ENCODE measurements around the gene CCDC57. TPM values are rescaled to one million over a fixed set of nuclear protein-coding genes. Genes with fewer than 3 reads are reported as not detected.

Gene CCDC57
- total RNA-seq, 1 donor from 2014 or later = 10.8 TPM

DNA sequence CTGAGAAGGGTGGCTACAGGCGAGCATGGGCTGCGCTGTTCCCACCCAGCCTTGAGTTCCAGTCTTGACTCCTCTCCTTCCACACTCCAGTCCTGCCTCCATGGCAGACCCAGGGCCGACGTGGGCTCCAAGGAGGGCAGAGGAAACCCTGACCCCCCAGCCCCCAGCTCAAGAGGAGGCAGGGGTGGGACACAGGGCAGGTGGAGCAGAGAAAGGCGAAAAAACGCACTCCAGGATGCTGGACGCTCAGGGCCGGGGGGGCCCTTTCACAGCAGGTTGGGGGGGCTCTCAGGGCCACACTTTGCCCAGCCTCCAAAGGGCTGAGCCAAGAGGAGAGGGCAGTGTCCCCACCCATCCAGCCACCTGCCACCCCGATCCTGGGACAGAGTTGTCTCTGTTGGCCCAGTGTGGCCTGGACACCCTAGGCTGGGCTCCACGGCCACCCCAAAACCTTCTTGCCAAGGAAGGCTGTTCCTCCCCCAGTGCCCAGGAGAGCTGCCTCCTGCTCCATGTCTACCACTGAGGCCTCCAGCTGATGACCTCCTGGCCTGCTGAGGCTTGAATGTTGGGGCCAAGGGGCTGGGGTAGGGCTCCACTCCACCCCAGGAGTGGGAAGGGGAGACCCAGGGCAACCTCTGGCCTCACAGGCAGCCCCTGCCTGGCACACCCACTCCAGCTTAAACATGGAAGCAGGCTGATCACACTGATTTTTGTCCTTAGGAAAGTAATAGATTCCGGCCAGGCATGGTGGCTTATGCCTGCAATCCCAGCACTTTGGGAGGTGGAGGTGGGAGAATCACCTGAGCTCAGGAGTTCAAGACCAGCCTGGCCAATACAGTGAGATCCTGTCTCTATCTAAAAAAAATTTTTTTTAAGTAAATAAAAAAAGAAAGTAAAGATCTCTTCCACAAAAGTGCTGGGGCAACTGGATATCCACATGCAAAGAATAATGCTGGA is 7.4 kb upstream of the CCDC57 start:
- TF ChIP-seq, protein P1, sequence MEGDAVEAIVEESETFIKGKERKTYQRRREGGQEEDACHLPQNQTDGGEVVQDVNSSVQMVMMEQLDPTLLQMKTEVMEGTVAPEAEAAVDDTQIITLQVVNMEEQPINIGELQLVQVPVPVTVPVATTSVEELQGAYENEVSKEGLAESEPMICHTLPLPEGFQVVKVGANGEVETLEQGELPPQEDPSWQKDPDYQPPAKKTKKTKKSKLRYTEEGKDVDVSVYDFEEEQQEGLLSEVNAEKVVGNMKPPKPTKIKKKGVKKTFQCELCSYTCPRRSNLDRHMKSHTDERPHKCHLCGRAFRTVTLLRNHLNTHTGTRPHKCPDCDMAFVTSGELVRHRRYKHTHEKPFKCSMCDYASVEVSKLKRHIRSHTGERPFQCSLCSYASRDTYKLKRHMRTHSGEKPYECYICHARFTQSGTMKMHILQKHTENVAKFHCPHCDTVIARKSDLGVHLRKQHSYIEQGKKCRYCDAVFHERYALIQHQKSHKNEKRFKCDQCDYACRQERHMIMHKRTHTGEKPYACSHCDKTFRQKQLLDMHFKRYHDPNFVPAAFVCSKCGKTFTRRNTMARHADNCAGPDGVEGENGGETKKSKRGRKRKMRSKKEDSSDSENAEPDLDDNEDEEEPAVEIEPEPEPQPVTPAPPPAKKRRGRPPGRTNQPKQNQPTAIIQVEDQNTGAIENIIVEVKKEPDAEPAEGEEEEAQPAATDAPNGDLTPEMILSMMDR (IDR thresholded peaks at IDR 0.05; ENCODE audit: insufficient read depth, low read length, severe bottlenecking) = no peak
- DNase-seq (ENCODE audit: low read depth) (no peak), FAIRE-seq (no peak)
- no peak overlapping the region for H3K4me3 ChIP-seq (ENCODE audit: low read depth, low read length)
- no peaks in the 10 kb centered on the region for H3K36me3 ChIP-seq (ENCODE audit: control insufficient read depth, insufficient read depth, low read length)
- H3K27me3 ChIP-seq (ENCODE audit: control insufficient read depth, insufficient read depth, low read length) = no peaks in the 10 kb centered on the region

DNA sequence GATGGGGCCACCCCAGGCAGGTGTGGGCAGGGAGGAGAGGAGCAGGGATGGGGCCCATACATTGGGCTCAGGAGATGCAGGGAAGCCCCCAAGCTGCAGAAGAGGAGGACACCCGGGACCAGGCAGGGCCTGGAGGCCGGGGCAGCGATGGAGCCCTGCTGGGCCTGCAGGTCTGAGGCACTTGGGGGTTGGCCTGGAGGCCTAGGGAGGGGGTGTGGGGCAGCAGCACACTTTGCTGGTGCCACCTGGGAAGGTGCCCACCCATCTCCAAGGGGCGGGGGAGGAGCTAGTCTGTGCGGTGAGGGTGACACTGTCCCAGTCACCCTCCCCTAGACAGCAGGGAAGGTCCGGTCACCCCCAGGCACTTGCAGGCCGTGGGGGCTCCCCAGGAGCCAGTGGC is 6.4 kb upstream of the CCDC57 start:
- H3K36me3 ChIP-seq (ENCODE audit: control insufficient read depth, insufficient read depth, low read length) = no peaks in the 10 kb centered on the region
- TF ChIP-seq, protein P1 (IDR thresholded peaks at IDR 0.05; ENCODE audit: insufficient read depth, low read length, severe bottlenecking) = no peak
- H3K27me3 ChIP-seq (ENCODE audit: control insufficient read depth, insufficient read depth, low read length) = no peaks in the 10 kb centered on the region
- FAIRE-seq (no peak), DNase-seq (ENCODE audit: low read depth) (no peak)
- H3K4me3 ChIP-seq (ENCODE audit: low read depth, low read length) = no peak overlapping the region

DNA sequence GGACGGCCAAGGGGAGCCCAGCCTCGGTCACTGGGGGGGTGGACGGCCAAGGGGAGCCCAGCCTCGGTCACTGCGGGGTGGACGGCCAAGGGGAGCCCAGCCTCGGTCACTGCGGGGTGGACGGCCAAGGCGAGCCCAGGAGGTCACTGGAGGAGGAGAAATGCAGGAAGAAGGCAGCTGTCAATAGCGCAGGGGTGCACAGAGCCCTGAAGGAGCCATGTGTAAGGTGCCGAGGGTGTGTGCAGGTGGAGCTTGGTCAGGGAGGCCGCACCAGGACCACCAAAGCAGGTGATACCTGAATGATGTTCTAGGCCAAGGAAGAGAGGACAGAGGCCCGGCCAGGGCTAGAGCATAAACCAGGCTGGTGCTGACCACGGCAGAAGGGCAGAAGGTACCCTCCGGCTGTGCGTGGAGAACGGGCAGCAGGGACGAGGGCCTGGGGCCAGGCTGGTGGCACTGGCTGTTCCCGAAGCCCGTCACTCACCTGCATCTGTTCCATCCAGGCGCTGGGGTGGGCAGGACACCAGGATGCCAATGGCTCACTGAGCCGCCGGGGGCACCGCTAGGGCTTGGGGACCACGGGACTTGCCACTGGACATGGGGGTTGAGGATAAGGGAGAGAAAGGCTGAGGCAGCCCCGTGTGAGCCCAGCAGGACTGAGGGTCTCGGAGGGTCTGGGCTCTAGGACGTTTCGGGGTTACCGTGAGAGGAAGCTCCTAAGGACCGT is 5.9 kb upstream of the CCDC57 start:
- TF ChIP-seq, protein P1 (IDR thresholded peaks at IDR 0.05; ENCODE audit: insufficient read depth, low read length, severe bottlenecking) = no peak
- FAIRE-seq = no peak
- Histone ChIP-seq H3K27me3 (ENCODE audit: control insufficient read depth, insufficient read depth, low read length) (no peaks in the 10 kb centered on the region), H3K36me3 (ENCODE audit: control insufficient read depth, insufficient read depth, low read length) (no peaks in the 10 kb centered on the region), H3K4me3 (ENCODE audit: low read depth, low read length) (no peak overlapping the region)
- DNase-seq (ENCODE audit: low read depth) = no peak

DNA sequence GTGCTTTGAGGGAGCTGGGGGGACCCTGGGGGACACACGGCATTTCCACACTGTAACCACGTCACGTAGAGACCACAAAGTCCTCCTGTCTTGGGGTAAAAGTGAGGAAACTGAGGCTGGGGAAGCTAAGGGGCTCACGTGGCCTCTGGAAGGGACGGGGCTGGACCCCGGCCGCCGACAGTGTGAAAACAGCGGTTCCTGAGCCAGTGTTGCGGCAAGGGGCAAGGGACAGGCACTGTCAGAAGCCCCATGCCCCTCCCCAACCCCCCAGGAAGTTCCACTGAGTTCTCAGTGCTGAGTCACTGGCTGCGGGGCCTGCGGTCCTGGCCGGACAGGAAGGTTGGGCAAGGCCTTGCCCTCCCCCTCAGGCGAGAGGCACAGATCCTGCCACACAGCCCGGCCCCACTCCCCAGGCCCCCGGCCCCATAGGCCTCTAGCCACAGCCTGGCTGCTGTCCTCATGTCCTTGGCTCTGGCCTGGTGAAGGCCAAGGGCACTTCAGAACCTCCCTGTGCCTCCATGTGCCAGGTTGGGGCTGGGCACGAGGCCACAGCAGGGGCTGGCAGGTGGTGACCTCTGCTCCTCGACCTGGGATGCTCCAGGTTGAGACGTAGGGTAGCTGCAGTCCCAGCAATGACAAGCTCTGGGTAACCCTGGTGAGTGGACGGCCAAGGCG is 5.0 kb upstream of the CCDC57 start:
- Histone ChIP-seq H3K36me3 (ENCODE audit: control insufficient read depth, insufficient read depth, low read length) (no peaks in the 10 kb centered on the region), H3K27me3 (ENCODE audit: control insufficient read depth, insufficient read depth, low read length) (no peaks in the 10 kb centered on the region), H3K4me3 (ENCODE audit: low read depth, low read length) (no peak overlapping the region)
- no peak for FAIRE-seq
- TF ChIP-seq, protein P1 (IDR thresholded peaks at IDR 0.05; ENCODE audit: insufficient read depth, low read length, severe bottlenecking) = no peak
- DNase-seq (ENCODE audit: low read depth) = peak; percentile 58

DNA sequence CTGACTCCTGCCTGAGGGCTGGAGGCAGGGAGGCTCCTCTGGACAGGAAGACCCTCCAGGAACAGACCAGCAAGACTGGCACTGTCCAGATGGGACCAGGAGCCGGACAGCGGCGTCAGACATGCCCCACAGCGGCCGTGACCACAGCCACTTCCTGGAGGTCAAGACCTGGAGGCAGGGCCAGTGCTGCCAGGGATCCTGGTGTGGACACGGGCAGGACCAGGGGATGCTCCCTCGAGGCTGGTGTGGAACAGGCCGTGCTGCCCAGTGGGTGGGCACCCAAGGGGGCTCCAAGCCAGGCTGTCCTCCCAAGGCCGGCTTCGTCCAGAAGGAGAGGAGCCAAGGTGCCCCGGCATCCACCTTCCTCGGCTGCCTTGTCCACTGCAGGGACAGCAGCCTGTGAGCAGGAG is 4.5 kb upstream of the CCDC57 start:
- FAIRE-seq (no peak), DNase-seq (ENCODE audit: low read depth) (no peak)
- TF ChIP-seq, protein P1 (IDR thresholded peaks at IDR 0.05; ENCODE audit: insufficient read depth, low read length, severe bottlenecking) = no peak
- no peaks in the 10 kb centered on the region for H3K36me3 ChIP-seq (ENCODE audit: control insufficient read depth, insufficient read depth, low read length)
- no peak overlapping the region for H3K4me3 ChIP-seq (ENCODE audit: low read depth, low read length)
- H3K27me3 ChIP-seq (ENCODE audit: control insufficient read depth, insufficient read depth, low read length) = no peaks in the 10 kb centered on the region

Data from bronchial epithelial cell (primary cell).